GM21515 (cell line): ENCODE measurements around the gene APOBEC3C.
"Not testable (repeated sequence)": the region's sequence is repeated elsewhere in the genome, so short reads cannot be mapped to it uniquely, and the experiment has no call there.

Experiments
- ATAC-seq: cut with Tn5 transposase; IDR thresholded peaks from one replicate; pipeline ENCODE4 v1.9.1; 2021; ENCODE audit not compliant: unreplicated experiment

Gene APOBEC3C

DNA sequence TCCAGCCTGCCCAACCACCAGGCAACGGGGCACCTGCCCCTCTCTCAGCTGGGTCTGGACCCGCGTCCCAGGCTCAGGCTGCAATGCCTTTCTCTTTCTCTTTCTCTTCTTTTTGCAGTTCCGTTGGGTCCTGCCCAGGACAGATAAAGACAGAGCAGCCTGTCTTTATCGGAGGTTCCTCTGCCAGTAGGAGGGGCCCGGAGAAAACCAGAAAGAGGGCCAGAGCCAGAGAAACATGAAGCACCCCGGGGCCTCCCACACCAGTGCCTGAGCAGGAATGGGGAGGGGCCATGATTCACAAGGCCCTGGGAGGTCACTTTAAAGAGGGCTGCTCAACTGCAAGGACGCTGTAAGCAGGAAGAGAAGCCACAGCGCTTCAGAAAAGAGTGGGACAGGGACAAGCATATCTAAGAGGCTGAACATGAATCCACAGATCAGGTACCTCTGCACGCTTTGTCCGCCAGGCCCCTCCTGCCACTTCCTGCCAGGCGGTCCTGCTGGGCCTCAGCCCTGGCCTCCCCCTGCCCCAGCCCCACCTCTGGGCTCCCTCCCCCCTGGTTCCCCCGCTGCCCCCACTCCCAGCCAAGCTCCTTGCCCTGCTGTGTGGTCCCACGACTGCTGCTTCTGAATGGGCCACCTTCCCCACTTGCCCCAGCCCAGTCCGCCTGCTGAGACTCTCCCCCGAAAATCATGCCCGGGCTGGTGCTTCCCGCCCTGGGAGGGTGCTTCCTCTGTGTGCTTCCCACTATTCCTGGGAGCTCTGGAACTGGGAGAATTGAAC lies at the start of gene APOBEC3C:
TSS of gene APOBEC3C (plus strand) at position 316 of the 781 bp plus-strand sequence. CDS start at position 422, 106 bp downstream.
- ATAC-seq = peak; percentile 87

DNA sequence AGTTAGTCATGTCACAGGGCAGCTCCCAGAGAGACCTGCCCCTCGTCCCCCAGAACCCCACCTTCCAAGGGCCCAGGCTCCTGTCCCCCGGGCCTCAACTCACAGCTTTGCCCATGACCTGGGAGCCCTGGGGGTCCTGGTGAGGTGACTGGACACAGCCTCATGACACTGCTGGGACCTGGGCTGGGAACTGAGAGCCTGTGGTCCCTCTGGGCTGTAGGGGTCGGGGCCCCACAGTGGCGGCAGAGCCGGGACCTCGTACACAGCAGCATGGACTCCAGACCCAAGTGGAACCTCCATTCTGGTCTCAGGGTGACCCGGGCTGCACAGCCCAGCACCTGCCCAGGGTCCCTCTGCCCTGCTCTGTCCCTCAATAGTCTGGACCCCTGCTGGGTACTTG lies 49.8 kb upstream of the APOBEC3C start:
- ATAC-seq = no peak

DNA sequence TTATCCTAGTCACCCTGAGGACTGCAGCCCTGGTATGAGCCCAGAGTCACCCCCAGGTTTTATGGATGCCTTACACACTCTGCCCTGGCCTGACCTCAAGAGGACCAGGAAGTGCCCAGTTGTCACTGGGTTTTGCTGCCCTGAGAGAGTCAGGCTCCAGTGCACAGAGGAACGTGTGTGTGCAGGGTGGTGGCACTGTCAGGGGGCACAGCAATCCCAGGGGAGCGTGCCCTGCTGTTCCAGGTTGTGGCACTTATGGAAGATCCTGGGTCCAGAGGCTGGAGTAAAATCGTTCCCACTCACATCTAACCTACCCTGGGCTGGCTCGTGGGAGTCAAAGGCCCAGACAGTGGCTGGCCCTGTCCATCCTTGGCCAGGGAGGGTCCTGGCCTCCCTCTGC lies 49.1 kb upstream of the APOBEC3C start:
- no peak for ATAC-seq

DNA sequence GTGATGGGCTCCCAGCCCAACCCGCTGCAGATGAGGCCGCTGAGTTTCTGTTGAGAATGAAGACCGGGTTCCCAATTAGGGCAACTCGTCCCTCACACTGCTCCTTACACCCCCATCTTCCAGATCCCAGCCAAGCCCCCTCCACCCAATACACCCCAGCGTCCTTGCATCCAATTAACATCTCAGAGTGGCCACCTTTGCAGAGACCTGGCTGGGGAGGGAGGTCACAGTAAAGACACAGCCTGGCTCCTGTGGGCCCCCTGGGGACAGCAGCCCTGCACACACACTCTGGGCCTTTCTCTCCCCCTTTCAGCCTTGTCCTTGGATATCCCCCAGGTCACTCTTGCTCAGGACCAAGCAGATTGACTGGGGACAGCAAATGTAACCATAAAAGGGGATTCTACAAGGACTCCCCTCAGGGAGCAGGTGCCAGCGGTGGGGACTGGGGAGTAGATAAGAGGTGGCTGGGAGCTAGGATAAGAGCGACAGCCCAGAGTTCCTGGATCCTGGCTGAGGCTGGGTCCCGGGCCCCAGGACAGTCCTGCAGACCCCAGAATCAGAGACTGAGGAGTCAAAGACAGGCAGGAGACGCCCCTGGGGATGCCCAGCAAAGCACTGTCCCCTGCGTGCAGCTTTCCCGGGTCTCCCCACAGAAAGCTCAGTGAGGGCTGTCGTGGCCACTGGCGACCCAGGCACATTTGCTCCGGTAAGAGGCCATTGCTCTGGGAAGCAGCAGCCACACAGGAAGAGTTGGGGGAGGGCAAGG lies 48.3 kb upstream of the APOBEC3C start:
- ATAC-seq = no peak

DNA sequence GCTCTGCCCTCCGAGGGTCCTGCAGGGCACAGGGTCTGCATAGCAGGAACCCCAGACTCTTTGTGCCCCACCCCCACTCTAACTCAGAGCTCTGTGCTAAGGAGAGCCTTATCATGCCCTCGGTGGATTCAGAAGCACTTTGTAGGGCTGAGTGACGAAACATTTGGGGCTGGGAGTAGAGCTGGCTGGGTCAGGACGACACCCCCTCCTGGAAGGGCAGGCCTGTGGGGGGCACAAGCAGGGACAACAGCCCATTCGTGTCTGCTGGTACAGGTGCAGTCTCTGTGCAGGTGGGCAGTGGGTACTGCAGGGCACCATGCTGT lies 47.7 kb upstream of the APOBEC3C start:
- no peak for ATAC-seq

DNA sequence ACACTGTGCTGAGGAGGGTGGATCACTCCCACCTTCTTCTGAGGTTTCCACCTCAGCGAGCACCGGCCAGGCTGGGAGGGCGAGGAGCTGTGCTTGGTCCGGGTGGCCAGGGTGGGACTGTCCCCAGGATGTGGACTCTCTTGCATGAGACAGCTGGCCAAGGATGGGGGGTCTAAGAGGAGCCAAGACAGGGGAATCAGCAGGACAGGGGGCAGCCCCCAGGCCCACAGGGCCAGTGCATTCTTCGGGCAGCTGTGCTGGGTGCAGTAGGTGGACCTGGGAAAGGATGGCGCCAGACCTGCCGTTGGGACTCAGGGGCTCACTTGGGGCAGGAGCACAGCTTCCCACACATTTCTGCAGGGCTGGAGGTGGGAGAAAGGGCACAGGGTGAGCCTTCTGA lies 47.1 kb upstream of the APOBEC3C start:
- ATAC-seq = no peak

DNA sequence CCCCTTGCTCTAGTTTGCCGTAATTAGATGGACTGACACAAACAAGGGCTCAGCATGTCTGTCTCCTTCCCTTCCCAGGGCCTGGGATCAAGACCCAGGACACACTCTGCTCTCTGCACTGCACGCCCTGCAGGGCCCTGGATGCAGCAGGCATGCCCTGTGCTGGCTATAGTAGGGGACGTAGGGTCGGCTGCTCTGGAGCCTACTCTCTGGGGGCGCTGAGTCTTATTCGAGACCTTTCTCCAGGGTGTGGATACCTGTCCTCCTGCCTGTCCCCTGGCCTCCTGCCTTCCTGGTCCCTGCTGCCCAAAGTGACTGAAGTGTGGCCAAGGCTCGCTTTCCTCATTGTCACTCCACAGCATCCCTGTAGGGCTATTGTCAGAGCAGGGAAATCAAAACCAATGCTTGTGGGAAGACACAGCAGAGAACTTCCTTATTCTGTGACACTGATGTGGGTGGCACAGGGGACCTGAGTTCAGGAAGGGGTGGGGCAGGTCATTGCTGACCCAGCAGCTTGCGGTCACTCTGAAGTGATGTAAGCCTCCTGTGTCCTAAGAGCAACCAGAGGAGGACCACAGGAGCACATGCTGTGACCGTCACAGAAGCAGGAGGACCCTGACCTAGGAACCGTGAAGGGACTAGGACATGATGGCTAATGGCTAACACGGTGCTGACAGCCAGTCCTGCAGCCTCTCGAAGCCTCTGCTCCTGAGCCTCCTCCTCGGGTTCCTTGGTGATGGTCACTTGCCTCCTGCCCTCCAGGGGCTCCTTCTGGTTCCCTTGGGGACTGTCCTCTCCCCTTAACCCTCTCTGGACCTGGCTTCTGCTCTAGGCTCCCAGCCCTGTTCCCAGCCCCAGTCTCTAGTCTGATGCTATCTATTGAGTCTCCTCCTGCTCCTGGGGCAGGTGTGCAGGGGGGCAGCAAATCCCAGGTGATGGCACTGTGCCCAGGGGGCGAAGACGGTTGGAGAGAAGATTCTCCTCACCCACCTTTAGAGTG lies 46.3 kb upstream of the APOBEC3C start:
- ATAC-seq = no peak

DNA sequence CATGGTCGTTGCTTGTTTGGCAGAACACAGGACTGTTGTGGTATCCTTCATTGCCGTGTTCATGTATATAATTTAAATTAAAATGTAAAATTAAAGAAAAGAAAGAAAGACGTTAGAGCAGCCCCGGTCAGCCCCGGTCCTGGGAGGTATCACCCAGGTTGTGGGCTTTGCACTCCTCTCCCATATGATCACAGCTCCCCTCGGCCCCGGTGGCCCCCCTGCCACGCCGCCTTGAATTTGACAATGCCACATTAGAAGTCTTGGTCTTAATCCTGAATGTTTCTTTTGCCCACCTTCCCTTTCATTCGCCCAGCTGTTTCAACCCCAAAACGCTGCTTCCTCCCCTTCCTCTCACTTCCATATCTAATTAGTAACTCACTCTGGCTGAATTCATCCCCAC lies 45.3 kb upstream of the APOBEC3C start:
- ATAC-seq = no peak

DNA sequence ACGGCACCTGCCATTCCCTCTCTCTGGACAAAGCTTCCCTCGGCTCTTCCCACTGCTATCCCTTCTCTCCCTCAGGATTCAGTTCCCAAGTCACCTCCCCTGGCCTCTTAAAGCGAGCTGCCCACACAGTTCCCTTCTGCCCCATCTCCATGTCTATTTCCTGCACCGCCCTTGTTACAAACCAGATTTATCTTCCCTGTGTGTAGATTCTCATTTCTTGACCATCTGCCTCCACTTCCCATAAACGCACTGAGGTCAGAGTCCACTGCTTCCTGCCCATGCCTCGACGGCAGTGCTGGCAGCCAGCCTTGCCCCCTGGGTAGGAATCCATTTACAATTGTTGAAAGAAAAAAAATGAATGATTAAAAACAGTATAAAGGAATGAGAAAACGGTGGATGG lies 43.5 kb upstream of the APOBEC3C start:
- no peak for ATAC-seq

DNA sequence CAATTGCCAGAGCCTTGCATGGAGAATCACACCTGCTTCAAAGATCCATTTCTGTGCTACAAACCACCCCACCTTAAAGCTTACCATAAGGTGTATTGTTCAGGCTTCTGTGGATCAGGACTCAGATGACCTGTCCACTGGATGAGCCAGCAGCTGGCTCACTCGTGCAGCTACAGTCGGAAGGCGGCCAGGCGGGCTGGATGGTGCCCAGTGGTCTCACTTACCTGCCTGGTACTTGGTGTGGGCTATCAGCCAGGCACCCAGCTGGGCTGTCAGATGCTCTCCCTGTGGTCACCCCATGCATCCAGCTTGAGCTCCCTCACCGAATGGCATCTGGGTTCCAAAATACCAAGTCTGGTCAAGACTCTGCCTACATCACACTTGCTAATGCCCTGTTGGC lies 42.9 kb upstream of the APOBEC3C start:
- ATAC-seq = no peak

DNA sequence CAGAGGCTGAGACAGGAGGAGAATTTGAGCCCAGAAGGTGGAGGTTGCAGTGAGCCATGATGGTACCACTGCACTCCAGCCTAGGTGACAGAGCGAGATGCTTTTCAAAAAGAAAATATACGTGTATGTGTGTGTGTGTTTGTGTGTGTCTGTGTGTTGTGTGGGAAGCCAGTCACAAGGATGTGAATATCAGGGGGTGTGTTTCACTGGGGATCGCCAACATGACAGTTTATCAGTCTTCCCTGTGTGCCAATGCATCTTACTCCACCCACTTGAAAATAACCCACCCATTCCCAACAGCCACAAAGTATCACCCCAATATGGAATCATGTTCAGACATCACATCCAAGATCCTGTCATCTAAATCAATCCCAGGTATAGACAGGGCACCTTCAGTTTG lies 42.3 kb upstream of the APOBEC3C start:
- ATAC-seq = no peak

DNA sequence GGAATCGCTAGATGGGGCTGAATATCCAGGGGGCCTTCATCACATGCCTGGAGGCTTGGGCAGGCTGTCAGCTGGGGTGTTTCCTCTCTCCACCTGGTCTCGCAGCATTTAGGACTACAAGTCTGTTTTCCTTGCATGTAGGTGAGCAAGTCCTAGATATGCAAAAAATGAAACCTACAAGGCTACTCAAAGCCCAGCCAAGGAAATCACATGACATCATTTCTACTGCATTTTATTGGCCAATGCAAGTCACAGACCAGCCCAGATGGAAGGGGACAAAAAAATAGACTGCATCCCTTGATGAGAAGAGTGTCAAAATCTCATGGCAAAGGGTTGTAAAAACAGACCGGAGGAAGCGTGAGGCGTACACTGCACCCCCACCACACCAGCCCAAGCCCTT lies 41.5 kb upstream of the APOBEC3C start:
- ATAC-seq = no peak

DNA sequence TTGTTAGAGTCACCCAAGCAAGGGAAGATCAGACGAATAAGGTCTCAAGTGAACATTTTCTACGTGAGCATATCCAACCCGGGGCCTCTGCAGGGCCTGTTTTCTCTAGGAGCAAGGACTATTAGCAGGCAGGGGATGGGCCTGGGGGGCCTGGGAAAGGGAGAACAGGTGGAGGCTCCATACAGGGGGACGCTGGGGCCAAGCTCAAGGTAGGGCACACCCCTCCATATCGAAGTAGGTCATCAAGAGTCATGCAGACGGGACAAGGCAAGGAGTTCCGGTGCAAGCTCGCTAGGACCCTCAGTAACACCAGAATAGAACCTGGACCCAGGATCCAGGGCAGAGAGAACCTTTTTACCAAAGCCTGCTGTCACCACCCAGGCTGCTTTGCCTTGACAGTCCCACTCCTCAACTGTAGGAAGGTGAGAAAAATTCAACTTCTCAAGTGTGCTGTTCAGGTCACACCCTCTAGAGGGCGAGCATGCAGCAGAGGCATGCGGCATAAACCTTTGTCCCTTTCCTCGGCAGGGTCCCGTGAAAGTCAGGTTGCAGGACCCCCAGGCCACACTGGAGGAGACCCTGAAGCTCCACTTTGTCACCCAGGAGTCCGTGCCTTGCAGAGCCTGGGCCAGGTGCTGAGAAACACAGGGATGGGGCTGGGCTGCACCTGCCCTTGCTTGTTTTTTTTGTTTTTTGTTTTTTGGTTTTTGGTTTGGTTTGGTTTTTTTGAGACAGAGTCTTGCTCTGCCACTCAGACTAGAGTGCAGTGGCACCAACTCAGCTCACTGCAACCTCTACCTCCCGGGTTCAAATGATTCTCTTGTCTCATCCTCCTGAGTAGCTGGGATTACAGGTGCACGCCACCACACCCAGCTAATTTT lies 40.5 kb upstream of the APOBEC3C start:
- no peak for ATAC-seq

DNA sequence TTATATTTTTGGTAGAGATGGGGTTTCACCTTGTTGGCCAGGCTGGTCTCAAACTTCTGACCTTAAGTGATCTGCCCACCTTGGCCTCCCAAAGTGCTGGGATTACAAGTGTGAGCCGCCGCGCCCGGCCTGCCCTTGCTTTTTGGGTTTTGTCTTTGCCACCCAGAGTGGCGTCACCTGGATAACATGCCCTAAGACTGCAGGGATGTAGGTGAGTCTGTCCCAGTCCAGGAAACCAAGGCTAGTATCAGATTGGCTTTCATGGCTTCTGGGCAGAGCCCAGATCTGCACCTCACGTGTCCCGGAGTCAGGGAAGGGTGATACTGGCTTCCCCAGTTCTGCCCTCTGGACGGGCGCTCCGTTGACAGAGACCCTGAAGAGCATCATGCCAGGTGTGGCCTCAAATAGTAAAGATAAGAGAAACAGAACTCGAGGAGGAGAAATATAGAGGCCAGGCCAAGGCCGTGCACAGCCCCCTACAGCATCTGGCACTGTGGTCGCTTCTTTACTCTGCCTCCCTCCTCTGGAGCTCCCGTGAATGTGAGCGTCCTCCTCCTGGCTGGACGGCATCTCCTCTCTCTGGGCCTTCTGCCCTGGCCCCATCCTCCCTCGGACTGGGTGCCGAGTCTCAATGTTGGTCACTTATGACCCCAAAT lies 39.8 kb upstream of the APOBEC3C start:
- no peak for ATAC-seq

DNA sequence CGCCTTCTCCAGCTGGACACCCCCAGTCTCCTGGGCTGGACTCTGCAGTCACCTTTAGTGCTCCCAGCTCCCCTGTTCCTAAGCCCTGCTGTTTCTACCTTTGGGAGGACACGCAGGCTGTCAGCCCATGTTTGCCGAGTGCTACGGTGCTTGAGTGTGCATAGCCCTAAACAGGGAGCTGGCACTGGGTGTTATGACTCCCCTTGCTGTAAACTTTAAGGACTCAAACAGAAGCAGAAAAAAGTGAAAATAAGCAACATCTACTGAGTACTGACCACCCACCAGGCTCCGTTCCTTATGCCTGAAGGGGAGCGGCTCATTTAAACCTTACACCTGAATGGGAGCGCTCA lies 39.3 kb upstream of the APOBEC3C start:
- no peak for ATAC-seq

DNA sequence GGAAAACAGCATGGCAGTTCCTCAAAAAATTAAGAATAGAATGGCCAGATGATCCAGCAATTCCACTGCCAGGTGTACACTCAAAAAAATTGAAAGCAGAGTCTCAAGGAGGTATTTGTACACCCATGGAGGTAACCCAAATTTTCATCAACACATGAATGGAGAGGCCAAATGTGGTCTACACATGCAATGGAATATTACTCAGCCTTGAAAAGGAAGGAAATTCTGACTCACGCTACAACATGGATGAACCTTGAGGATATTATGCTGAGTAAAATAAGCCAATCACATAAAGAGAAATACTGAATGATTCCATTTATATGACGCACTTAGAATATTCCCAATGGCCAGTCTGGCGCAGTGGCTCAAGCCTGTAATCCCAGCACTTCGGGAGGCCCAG lies 36.8 kb upstream of the APOBEC3C start:
- ATAC-seq = not testable (repeated sequence)

DNA sequence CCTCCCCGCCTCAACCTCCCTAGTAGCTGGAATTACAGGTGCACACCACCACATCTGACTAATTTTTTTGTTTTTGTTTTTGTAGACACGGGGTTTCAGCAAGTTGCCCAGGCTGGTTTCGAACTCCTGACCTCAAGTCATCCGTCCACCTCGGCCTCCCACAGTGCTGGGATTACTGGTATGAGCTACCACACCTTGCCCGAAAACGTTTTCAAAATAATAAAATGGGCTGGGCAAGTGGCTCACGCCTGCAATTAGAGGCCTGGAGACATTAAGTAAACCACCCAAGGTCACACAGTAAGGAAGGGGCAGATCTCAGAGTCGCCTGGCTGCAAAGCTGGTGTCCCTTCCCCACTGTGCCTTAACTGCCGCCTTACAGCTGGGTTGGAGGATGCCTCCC lies 33.5 kb upstream of the APOBEC3C start:
- ATAC-seq = not testable (repeated sequence)

DNA sequence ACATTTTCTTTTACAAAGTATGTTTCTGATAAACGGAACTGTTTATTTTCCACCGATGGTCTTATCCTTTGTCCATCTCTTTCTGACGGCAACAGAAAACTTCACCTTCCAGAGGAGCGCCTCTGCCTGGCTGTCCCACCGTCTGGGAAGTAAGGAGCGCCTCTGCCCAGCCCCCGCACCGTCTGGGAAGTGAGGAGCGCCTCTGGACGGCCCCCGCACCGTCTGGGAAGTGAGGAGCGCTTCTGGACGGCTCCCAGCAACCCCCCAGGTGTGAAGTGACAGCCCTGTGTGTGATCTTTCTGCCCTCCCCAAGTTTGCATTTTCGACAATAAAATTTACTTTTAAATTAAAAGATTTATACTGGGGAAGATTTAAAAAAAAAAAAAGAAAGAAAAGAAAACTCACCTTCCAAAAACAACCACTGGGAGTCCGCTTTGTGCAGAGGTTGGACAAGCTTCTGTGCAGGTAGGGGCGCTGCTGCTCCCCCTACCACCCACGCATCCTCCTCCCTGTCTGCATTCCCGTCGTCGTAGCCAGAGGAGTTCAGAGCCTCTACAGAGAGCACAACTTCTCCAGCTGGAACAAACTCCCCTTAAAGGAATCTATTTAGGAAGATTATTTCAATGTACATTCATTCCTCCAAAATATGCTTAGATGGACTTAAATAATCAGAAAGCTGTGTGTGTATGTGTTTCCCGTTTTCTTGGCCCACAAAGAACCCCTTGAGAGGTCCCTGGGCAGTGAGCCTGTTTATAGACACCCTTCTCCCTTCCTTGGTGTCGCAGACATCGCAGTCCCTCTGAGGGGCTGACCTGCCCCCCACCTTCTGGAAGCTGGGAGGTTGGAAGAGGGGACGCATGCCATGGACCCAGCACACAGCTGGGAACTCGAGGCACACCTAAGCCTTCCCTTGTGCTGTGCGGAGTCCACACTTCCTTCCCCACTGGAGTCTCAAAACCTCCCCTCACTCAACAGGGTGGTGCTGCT lies 32.8 kb upstream of the APOBEC3C start:
- peak; percentile 4 for ATAC-seq
